NCI-H748 treated with DMSO at 0.1 percent for 48 hours (cell line): ENCODE data around the gene METTL21C.

Source experiments
- DNase-seq: peaks from one replicate; lab custom pipeline; 2025; lab: John Stamatoyannopoulos, UW

Gene METTL21C

DNA sequence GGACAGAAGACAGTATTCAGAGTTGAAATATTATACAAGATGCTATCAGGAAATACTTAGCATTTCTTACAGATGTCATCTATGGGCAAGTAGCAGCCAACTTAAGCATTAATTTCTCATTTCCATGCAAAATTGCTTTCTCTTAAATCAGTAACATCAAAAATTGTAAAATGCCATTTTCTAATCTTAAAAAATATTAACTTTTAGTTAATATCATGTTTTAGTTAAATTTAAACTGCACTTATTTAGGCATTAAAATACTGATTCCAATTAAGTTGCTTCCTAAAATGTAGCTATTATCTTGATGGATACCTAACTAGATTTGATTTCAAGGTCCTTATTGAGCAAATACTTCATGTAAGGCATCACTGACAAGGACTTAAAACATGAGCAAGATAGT lies 27.8 kb downstream of the METTL21C start:
- DNase-seq: no peak

DNA sequence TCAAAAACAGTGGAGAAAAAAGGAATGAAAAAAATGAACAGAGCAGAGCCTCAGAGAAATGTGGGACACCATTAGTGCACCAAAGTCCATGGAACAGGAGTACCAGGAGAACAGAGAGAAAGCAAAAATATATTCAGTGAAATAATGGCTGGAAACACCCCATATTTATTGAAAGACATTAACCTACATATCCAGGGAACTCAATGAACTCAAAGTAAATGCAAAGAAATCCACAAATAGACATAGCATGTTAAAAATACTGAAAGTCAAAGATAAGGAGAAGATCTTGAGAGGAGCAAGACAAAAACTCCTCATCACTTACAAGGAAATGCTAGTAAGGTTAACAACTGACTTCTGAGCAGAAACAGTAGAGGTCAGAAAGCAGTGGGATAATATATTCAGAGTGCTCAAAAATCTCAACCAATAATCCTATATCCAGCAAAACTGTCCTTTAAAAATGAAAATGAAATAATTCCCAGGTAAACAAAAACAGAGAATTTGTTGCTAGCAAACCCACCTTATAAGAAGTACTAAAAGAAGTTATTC lies 35.6 kb downstream of the METTL21C start:
- DNase-seq: no peak

DNA sequence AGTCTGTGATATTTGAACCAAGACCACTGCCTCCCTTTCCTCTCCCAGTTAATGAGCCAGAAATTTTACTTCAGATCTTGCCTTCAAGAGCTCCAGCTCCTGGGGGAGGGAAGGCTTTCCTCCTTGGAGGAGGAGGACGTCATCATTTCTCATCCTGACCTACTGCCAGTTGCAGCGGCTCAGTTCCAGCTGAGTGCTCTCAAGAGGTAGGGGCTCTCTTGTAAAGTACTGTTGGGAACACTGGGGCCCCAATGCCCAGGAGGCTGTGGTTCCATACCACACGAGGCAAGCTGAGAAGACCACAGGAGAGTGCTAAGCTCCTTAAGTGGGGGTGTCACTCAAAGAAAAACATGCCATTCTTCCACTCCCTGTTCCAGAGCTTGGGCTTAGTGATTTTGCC lies 36.2 kb downstream of the METTL21C start:
- no peak for DNase-seq

GRCh38 chr13:102657630-102658029 lies 37.2 kb downstream of the METTL21C start:
- DNase-seq: no peak

DNA sequence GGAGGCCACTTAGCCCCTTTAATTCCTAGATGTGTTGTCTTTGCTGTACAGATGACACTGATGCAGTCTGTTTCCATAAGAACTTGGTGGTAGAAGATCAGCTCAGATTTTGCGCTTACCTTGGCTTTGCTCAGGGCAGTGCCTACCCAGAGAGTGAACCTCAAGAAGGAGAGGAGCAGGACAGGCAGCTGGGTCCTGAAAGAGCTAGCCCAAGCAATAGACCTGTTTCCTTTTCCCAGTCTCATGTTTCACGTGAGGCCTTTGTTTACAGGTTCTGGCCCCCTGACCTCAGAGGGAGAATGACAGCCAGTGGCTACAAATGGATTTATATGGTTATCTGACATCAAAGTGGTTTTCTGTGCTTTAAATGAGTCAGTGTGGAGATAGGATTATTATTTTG lies 40.1 kb downstream of the METTL21C start:
- DNase-seq: no peak

DNA sequence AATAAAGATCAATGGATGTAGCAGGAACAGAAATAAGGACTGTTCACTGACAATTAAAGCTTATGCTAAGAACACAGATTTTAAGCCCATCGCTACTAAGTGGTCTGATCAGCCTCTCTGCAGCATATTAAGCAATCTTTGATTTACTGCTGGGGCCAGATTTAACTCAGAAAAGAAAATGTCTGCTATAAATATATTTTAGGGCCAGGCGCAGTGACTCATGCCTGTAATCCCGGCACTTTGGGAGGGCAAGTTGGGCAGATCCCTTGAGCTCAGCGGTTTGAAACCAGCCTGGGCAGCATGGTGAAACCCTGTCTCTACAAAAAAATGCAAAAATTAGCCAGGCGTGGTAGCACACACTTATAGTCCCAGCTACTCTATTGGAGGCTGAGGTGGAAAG lies 43.0 kb downstream of the METTL21C start:
- no peak for DNase-seq

DNA sequence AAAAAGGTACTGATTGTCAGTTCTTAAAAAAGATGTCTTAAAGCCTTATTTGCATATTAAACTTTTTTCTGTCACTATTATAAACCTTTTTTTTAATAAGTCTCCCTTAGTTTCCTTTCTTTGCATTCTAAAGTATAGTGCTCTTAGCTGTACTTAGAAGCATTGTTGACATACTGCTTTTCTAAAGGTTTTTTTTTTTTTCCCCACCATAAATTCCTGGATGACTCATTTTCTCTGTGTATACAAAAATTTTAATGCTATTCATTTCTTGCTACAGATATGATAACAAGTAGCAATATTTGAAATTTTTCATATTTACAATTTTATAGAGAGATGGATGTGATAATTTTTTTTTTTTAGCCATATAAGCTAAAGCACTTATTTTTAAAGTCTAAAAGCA lies 43.5 kb downstream of the METTL21C start:
- no peak for DNase-seq

- DNase-seq: no peak
These were observed 44.4 kb downstream of the METTL21C start for GRCh38 chr13:102650444-102650843.

- no peak for DNase-seq
These were observed 46.8 kb downstream of the METTL21C start for GRCh38 chr13:102648046-102648445.

DNA sequence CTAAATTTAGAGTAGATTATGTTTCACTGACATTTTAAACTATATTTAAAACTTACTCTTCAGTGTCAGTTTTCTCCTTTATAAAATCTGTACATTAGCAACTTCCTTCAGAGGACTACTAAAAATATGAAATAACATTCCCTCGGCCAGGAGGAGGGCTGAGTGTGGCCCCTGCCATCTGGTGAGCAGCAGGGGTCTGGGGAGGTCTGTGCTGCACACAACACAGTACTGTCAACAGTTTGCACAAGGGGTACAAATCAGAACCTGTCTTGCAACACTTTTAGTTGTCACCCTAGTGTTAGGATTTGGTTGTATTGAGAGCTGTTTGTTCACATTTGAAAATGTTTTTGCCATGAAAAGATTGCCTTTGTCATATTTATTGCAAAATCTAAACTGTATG lies 49.1 kb downstream of the METTL21C start:
- DNase-seq: no peak

GRCh38 chr13:102643656-102644055 lies 51.2 kb downstream of the METTL21C start:
- DNase-seq: no peak

DNA sequence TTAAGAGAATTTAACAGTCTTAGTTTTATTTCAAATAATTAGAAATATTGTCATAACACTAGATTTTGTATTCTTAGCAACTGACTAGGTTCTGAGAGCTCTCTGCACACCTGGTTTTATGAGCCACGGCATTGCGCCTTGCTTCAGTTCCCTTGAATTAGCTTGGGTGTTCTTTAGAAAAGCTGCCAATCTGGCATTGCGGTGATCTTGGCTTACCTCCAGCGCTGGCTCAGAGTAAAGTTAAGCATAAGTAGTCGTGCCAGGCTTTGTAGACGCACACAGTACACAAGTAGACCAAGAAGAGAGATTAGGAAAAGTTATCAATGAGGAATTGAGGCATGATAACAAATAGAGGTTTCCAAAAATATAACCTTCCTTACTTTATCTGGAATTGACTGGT lies 52.4 kb downstream of the METTL21C start:
- DNase-seq: no peak

- DNase-seq: no peak
These were observed 52.8 kb downstream of the METTL21C start for GRCh38 chr13:102642029-102642428.

DNA sequence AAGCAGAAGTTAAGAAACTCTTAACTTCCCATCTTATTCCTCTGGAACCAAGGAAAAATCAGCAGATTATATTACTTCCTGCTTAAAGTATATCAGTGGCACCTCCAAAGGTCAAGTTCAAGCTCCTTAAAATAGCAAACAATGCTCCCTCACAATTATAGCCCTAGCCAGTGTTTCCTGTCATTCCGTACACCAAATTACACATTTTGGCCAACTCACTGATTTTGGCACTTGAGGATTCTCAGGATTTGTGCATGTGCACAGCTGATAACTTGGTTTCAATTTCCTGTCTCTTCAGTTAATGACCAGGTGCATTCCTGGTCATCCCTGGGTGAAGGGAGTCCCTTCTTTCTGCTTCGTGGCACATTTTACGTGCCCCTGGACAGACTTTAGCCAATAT lies 56.1 kb downstream of the METTL21C start:
- no peak for DNase-seq
